Kidney (tissue), 14 donors: ENCODE measurements around the gene NUDT22. TPM values are rescaled to one million over a fixed set of nuclear protein-coding genes. Genes with fewer than 3 reads are reported as not detected.

Experiments used
- DNase-seq, 5 donors: peaks; one replicate each; pipeline ENCODE4 v3.0.0-alpha.2; 2013 to 2020
- FAIRE-seq: peaks from 2 replicates; lab custom pipeline; 2012; peaks lifted over from hg19 to GRCh38; lab: Jason Lieb, UNC
- H3K27ac ChIP-seq, 2 donors: one replicate each; pipeline ENCODE4 v1.7.0; 2013; ENCODE audit warnings: low read depth in 2 of 2, low read length in 2 of 2, inconsistent platforms in 1 of 2
- H3K27me3 ChIP-seq: one replicate; pipeline ENCODE4 v1.7.1; 2013; ENCODE audit warnings: low read length, inconsistent platforms; ENCODE audit not compliant: control insufficient read depth, insufficient read depth
- H3K36me3 ChIP-seq, 3 donors: one replicate each; pipeline versions ENCODE4 v1.7.0 to v1.7.1; 2013; ENCODE audit warnings: low read length in 3 of 3, control low read depth in 1 of 3, inconsistent platforms in 1 of 3; ENCODE audit not compliant: insufficient read depth in 3 of 3, control insufficient read depth in 2 of 3
- H3K4me1 ChIP-seq, 3 donors: one replicate each; pipeline versions ENCODE4 v1.7.0 to v1.7.1; 2013; ENCODE audit warnings: low read length in 3 of 3, inconsistent platforms in 1 of 3, low read depth in 1 of 3; ENCODE audit not compliant: control insufficient read depth in 2 of 3, insufficient read depth in 2 of 3
- H3K4me3 ChIP-seq, 3 donors: one replicate each; pipeline versions ENCODE4 v1.7.0 to v1.8.1; 2013; ENCODE audit warnings: low read length in 3 of 3, control low read depth in 1 of 3, inconsistent platforms in 1 of 3
- H3K9ac ChIP-seq, 3 donors: one replicate each; pipeline versions ENCODE4 v1.7.0 to v1.7.1; 2013; ENCODE audit warnings: low read length in 3 of 3, control low read depth in 1 of 3, inconsistent platforms in 1 of 3
- H3K9me3 ChIP-seq, 3 donors: one replicate each; pipeline versions ENCODE4 v1.7.0 to v1.7.1; 2013; ENCODE audit warnings: low read length in 3 of 3, control low read depth in 1 of 3, inconsistent platforms in 1 of 3; ENCODE audit not compliant: control insufficient read depth in 2 of 3, insufficient read depth in 1 of 3
- CTCF ChIP-seq: IDR thresholded peaks from 3 replicates; pipeline ENCODE4 v1.5.1; 2012; ENCODE audit warnings: mild to moderate bottlenecking, moderate library complexity, borderline replicate concordance; ENCODE audit not compliant: insufficient read depth; ENCODE audit errors: extremely low read depth
- intact Hi-C: fragments of 100-400 bp; cut with DNase I; formaldehyde crosslinking; loops from one replicate; pipeline ENCODE4 v1.11.1; 2022
- polyA plus RNA-seq: library from polyadenylated mRNA; stranded (reverse); fragments of 350-450 nt; fragmentation: Illumina TruSeq; extraction: RNeasy Lipid Tissue Mini Kit (QIAGEN cat#74804); gene quantifications from one replicate; pipeline ENCODE4 v1.2.3, GENCODE V29; 2014; ENCODE audit warnings: low read depth, low replicate concordance; ENCODE audit not compliant: insufficient read depth
- total RNA-seq: library from RNA; stranded (reverse); fragmentation: NEBNext Ultra II Directional; extraction: Animal tissue kit (Norgen Biotek cat#: 25700); gene quantifications from one replicate; pipeline ENCODE4 v1.2.1, GENCODE V29; 2021
- donor health status: control.
- donor health status: control.
- donor health status: control.
- donor health status: control.
- donor health status: control.
- donor health status: DM: yes; HTN: yes; CAD: no.
- donor health status: Normal renal cell carcinoma (clear cell type).

The NUDT22 gene
- total and polyA plus RNA-seq, 2 donors from 2014 or later: 64.5 to 150 TPM

GRCh38 chr11:64206457-64207255, 19.4 kb upstream of the NUDT22 start, which contains the start of gene FERMT3:
FERMT3 (plus strand) TSS chr11:64206721; CDS start chr11:64207365, 644 bp downstream.
- peak within 1 kb of the TSS in 2 of 3 donors; percentile 4 to 61 for H3K9ac ChIP-seq

GRCh38 chr11:64207256-64208085, 18.6 kb upstream of the NUDT22 start:
- Histone ChIP-seq H3K9me3 (no peaks in the 10 kb centered on the region), H3K27ac (peak overlapping the region; percentile 88 to 90), H3K9ac (peak overlapping the region in 2 of 3 donors; percentile 4 to 61), H3K36me3 (peaks cover 4 to 24% (median 14%) of the 10 kb centered on the region in 3 donors), H3K4me3 (peak overlapping the region in 2 of 3 donors; percentile 30 to 46), H3K27me3 (no peaks in the 10 kb centered on the region), H3K4me1 (peaks cover 0 to 5% (median 0%) of the 10 kb centered on the region in 3 donors)
- intact Hi-C loops: no loop called here
- FAIRE-seq (no peak), DNase-seq (peak; percentile 33 to 93 (median 58))
- no peak for TF ChIP-seq CTCF

More at GRCh38 chr11:64206457-64207255, 19.4 kb upstream of the NUDT22 start, which contains the start of gene FERMT3:
- H3K9me3 ChIP-seq: no peaks in the 10 kb centered on the region
- no peaks in the 10 kb centered on the region for H3K27me3 ChIP-seq
- no peak for TF ChIP-seq CTCF
- DNase-seq: peak in 3 of 5 donors; percentile 25 to 90 (median 47)
- no peak for FAIRE-seq
- intact Hi-C loops: no loop called here
- peaks cover 4 to 26% (median 15%) of the 10 kb centered on the region in 3 donors for H3K36me3 ChIP-seq
- peaks cover 0 to 5% (median 0%) of the 10 kb centered on the region in 3 donors for H3K4me1 ChIP-seq
- H3K27ac ChIP-seq: peak within 1 kb of the TSS; percentile 88 to 90
- H3K4me3 ChIP-seq: peak within 1 kb of the TSS in 2 of 3 donors; percentile 30 to 46

GRCh38 chr11:64208086-64208795, 17.8 kb upstream of the NUDT22 start:
- no peak overlapping the region for H3K4me3 ChIP-seq
- intact Hi-C loops: no loop called here
- FAIRE-seq (no peak), DNase-seq (peak in 2 of 5 donors; percentile 30 to 78)
- H3K27me3 ChIP-seq: no peaks in the 10 kb centered on the region
- peak overlapping the region in 1 of 3 donors; percentile 46 for H3K9ac ChIP-seq
- no peaks in the 10 kb centered on the region for H3K9me3 ChIP-seq
- H3K27ac ChIP-seq: peak overlapping the region; percentile 78 to 88
- no peak for TF ChIP-seq CTCF
- peaks cover 0 to 5% (median 0%) of the 10 kb centered on the region in 3 donors for H3K4me1 ChIP-seq
- peaks cover 0 to 17% (median 6%) of the 10 kb centered on the region in 3 donors for H3K36me3 ChIP-seq
